NOMO-1 treated with dmso at 0.1 percent for 144 hours (cell line): ENCODE measurements around the gene LIMCH1.
"Not testable (repeated sequence)": the region's sequence is repeated elsewhere in the genome, so short reads cannot be mapped to it uniquely, and the experiment has no call there.

Source experiments
- DNase-seq: peaks from one replicate; lab custom pipeline; 2025; ENCODE audit not compliant: unreplicated experiment; lab: John Stamatoyannopoulos, UW

Gene LIMCH1

DNA sequence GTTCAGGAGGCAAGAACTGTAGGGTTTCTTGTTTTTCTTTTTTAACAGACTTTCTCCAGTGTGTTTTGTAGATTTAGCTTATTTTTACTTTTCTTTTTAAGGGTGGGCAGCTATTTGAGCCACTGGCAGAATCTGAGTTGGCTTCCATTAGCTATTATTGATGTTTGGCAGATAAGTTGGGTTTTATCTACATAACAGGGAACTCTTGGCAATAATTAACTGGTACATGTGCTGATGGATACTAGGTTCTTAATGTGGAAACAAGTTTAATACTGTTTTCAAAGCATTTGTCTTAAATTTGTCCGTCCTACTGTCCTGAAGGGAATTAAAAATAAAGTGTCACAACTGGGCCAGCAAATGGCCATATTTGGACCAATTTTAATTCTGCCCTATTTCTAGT, 130.1 kb downstream of the LIMCH1 start:
- no peak for DNase-seq

GRCh38 chr4:41670530-41670929, 132.6 kb downstream of the LIMCH1 start:
- DNase-seq = no peak

DNA sequence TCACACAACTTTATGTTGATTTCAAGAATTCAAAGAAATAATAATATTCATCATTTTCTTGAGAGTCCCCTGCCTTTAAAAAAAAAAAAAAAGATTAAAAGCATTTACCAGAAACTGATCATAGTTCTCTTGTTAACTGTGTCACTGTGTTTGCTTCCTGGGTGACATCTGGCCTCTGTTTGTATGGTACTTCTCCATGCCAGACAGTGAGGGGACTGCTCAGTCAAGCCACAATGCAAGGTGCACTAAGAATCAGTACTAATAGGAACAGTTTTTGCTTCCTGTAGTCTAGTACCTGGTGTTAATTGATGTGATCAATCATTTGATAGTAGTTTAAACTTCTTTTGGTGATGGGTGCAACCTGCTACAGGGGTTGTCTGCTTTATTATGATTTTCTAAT, 133.0 kb downstream of the LIMCH1 start:
- DNase-seq = no peak

DNA sequence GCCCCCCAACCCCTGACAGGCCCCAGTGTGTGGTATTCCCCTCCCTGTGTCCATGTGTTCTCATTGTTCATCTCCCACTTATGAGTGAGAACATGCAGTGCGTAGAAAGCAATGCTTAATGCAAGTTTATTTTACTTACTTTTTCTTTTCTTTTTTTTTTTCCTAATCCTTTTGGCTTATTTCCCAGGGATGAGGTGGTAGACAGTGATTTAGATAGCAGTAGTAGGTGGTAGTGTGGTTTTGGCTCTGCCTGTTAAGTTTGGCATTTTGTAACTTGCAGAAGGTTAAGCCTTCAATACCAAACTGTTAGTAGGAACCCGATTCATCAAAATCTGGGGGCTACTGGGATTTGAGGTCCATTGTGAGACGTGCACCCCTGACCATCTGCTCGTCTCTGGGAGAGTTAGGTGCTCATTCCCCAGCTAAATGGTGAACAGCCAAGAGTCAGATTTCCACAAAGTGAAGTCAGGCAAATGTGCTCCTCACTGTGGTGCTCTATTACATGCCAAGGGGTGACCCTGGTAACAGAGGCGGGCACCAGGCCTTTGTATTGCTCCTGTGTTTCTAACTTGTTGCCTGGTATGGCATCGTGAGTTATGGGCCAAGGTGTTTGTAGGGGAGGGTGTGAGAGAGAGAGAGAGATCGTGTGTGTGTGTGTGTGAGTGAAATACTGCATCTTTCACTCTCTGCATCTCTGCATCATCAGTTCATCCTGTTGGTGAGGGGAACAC, 140.3 kb downstream of the LIMCH1 start:
- no peak for DNase-seq

DNA sequence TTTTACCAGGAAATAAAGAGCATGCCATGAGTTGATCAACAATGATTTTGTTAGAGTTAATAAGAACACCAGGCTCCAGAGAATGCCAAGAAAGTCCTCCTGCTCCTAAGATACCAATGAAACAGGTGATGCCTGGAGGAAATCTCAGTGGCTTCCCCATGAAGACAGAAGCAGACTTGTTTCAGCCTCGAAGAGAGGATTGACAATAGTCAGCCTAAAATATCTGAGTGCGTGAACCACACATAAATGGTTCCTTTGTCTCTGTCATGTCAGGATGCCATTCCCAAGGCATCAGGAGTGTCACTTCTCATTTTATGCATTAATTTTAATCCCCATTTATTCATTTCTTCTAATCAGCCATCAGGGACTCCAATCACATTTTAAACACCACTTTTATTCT, 141.0 kb downstream of the LIMCH1 start:
- DNase-seq = no peak

- DNase-seq = no peak
Observed at GRCh38 chr4:41679991-41680390, 142.0 kb downstream of the LIMCH1 start.

GRCh38 chr4:41681054-41681453, 143.1 kb downstream of the LIMCH1 start:
- no peak for DNase-seq

DNA sequence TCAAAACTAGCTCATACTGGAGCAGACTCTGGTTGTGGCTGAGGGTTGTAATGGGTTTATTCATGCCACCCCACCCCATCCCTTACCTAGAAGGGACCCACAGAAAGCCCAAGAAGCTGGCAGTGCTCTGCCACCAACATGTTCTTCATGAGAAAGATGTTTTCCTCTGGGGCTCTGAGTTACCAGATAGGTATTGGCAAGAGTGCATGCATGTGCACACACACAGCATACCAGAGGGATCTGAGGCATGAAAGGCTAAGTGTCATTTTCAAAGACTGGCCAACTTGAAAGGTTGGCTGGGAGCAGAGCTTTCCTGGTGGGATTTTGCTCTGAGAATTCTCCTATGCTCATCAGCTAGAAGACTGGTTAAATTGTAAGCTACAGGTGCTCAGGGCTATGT, 145.4 kb downstream of the LIMCH1 start:
- DNase-seq = no peak

GRCh38 chr4:41686893-41687292, 148.9 kb downstream of the LIMCH1 start:
- DNase-seq = no peak

DNA sequence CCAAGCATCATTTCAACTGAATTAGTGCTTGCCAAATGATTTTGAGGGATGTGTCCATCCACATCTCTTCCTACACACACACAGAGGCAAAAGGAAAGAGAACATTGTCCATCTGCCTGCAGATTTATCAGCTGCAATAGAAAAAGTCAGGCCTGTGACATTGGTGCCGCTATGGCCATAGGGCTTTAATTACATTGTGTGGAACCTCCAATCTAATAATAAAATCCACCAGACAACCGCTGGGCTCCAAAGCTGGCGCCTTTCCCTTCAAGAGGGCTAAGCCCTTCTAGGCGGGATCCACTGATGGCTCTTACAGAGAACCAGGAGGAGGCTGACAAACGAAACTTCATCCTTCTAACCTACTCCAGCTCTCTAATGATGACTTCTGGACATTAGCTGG, 150.0 kb downstream of the LIMCH1 start:
- no peak for DNase-seq

DNA sequence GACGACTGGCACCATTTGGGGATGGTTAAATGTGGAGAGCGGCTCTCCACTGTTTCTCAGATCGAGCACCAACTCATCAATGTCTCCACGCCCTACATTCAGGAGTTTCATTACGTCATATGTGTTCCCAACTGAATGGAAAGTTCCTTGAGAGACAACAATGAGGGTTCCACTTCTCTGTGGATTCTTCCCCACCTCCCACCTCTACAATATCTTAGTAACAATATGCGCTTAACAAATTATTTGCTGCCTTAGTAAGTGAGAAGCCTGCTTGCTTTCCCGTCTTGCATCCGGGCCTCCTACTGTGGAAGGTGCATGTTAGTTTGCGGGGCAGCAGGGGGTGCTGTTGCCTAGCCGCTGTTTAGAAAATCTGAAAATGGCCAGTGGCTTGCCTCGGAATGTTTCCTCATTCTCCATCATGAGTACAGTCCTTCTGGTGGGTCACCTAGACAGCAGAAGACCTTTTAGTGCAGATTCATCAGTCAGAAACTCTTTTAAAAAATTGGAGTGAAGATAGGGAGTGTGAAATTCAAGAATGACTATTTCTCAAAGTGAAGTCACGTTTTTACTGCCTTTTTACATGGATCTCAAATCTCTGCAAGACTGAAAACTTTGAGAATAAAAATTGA, 154.9 kb downstream of the LIMCH1 start:
- peak; percentile 52 for DNase-seq

- DNase-seq = no peak
Observed at GRCh38 chr4:41693629-41694028, 155.7 kb downstream of the LIMCH1 start.

GRCh38 chr4:41696131-41696530, 158.2 kb downstream of the LIMCH1 start:
- no peak for DNase-seq

DNA sequence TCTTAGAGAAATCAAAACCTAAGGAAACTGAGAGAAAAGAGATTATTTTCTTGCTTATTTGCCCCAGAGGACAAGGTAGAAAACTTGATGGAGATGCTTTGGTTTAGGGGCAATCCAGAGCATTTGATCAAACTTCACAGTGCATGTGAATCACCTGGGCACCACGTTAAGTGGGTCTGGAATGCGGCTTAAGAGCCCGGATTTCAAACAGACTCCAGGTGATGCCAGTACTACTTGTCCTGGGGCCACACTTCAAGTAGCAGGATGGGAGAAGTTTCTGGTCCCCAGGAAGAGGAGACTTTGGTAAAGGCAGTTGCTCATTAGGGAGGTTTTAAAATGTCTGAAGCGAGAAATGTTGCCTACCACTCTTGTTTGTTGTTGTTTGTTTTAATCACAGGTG, 158.8 kb downstream of the LIMCH1 start:
- no peak for DNase-seq

GRCh38 chr4:41701983-41702382, 164.0 kb downstream of the LIMCH1 start:
- DNase-seq = no peak

- DNase-seq = no peak
Observed at GRCh38 chr4:41702770-41703169, 164.8 kb downstream of the LIMCH1 start.

DNA sequence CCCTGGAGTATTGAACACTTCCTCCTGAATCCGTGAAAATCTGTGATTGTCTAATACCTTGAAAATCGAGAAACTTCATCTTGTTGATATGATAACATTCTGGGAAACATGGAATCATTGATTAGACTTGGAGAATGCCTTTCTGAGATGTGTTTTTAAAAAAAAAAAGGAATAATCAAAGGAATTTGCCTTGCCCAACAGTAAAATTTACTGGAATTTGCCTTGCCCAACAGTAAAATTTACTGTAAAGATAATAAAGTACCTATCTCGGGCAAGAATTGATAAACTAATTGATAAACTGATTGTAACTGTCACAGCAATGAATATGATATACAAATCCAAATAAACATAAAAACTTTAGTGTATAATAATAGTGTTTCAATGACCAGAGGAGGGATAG, 165.8 kb downstream of the LIMCH1 start:
- DNase-seq = no peak

GRCh38 chr4:41709844-41710481, 172.0 kb downstream of the LIMCH1 start:
- DNase-seq = no peak

- not testable (repeated sequence) for DNase-seq
Observed at GRCh38 chr4:41711654-41712053, 173.7 kb downstream of the LIMCH1 start.

- no peak for DNase-seq
Observed at GRCh38 chr4:41712425-41712824, 174.5 kb downstream of the LIMCH1 start.

DNA sequence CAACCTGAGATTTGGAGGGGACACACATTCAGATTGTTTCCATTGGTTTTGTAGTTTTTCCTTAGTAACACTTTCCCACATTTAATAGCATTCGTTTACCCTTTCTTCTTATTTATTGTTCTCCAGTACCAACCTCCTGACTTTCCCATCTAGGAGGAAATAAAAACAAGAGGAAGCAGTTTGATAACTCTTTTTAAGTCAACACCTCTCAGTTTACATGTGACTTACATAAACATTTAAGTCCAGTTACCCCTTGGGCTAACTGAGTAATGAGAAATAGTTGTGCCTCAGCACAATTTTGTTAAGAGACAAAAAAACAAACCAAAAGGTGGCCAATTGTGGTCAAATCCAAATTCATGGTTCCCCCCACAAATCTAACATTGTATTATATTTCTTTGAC, 175.8 kb downstream of the LIMCH1 start:
- DNase-seq = no peak

GRCh38 chr4:41714364-41715000, 176.5 kb downstream of the LIMCH1 start:
- no peak for DNase-seq
